Lower leg skin (tissue), 3 donors: ENCODE measurements around the gene NCAM1.

Experiments used
- CTCF ChIP-seq, 3 donors: fragments of 450-650 bp; IDR thresholded peaks; one replicate each; pipeline ENCODE4 v1.5.1; 2016; ENCODE audit warnings: antibody characterized with exemption in 3 of 3, mild to moderate bottlenecking in 3 of 3, moderate library complexity in 2 of 3
- POLR2A ChIP-seq, 2 donors: fragments of 450-650 bp; IDR thresholded peaks; one replicate each; pipeline ENCODE4 v1.6.1; 2016 to 2017; ENCODE audit warnings: antibody characterized with exemption in 2 of 2, mild to moderate bottlenecking in 1 of 2, moderate library complexity in 1 of 2

- TF ChIP-seq CTCF (IDR thresholded peaks at IDR 0.05) = no peak
- TF ChIP-seq POLR2A (IDR thresholded peaks at IDR 0.05) = no peak
These were observed 59.9 kb downstream of the NCAM1 start for GRCh38 chr11:113021111-113021510.
